Left lobe of liver (tissue), 2 donors: Measurements from ENCODE around the gene PSMD13. TPM values are rescaled to one million over a fixed set of nuclear protein-coding genes. Genes with fewer than 3 reads are reported as not detected.
"Not testable (repeated sequence)": the region's sequence is repeated elsewhere in the genome, so short reads cannot be mapped to it uniquely, and the experiment has no call there.

ENCODE experiments used
- ATAC-seq: fragments of 200-7000 bp; cut with Tn5 transposase; one replicate; pipeline ENCODE4 v1.9.1; 2020; ENCODE audit warnings: mild to moderate bottlenecking, moderate library complexity
- DNase-seq: peaks from one replicate; pipeline ENCODE4 v3.0.0-alpha.2; 2020; ENCODE audit warnings: low spot score
- total RNA-seq: library from RNA; stranded (reverse); gene quantifications from one replicate; pipeline ENCODE4 v1.2.1, GENCODE V29; 2021
- donor health status: DM: no; HTN: no; CAD: no; lungs with moderate emphysema.
- donor health status: DM: no; HTN: yes; CAD: no.

PSMD13 gene
- total RNA-seq: 49.5 TPM

GRCh38 chr11:236774-237767, at the start of gene PSMD13:
Gene PSMD13 (plus strand): TSS chr11:236976. CDS start chr11:237050, 74 bp downstream.
- ATAC-seq (peak; percentile 90), DNase-seq (peak; percentile 88)

- DNase-seq (peak; percentile 46), ATAC-seq (peak; percentile 35)
Observed at GRCh38 chr11:189200-189783, 47.5 kb upstream of the PSMD13 start.

- ATAC-seq (peak; percentile 76), DNase-seq (peak; percentile 53)
Observed at GRCh38 chr11:189843-190311, 46.9 kb upstream of the PSMD13 start.

- DNase-seq, ATAC-seq: not testable (repeated sequence)
Observed at GRCh38 chr11:190546-190945, 46.2 kb upstream of the PSMD13 start.

- ATAC-seq: peak; percentile 79
Observed at GRCh38 chr11:191490-192478, 45.0 kb upstream of the PSMD13 start.

GRCh38 chr11:192674-193128, 44.1 kb upstream of the PSMD13 start, which contains the start of gene SCGB1C1:
Gene SCGB1C1 (plus strand): TSS chr11:193078. CDS start chr11:193100, 22 bp downstream.
- not testable (repeated sequence) for ATAC-seq, DNase-seq

More at GRCh38 chr11:191490-192478, 45.0 kb upstream of the PSMD13 start:
- DNase-seq: not testable (repeated sequence)

- DNase-seq: peak; percentile 43
- ATAC-seq: peak; percentile 15
Observed at GRCh38 chr11:193481-193880, 43.3 kb upstream of the PSMD13 start.

- ATAC-seq (no peak), DNase-seq (peak; percentile 41)
Observed at GRCh38 chr11:196786-197731, 39.7 kb upstream of the PSMD13 start.

GRCh38 chr11:197741-198235, 39.0 kb upstream of the PSMD13 start:
- ATAC-seq (no peak), DNase-seq (no peak)

GRCh38 chr11:198236-198806, 38.5 kb upstream of the PSMD13 start:
- DNase-seq: peak; percentile 44
- no peak for ATAC-seq

GRCh38 chr11:199004-199581, 37.7 kb upstream of the PSMD13 start:
- DNase-seq (peak; percentile 45), ATAC-seq (no peak)

GRCh38 chr11:199782-200181, 37.0 kb upstream of the PSMD13 start:
- DNase-seq: peak; percentile 44
- peak; percentile 32 for ATAC-seq

GRCh38 chr11:200224-201003, 36.4 kb upstream of the PSMD13 start:
- peak; percentile 42 for DNase-seq

GRCh38 chr11:201966-202365, 34.8 kb upstream of the PSMD13 start:
- no peak for DNase-seq
- ATAC-seq: no peak

More at GRCh38 chr11:200224-201003, 36.4 kb upstream of the PSMD13 start:
- no peak for ATAC-seq

- DNase-seq (peak; percentile 35), ATAC-seq (no peak)
Observed at GRCh38 chr11:202490-202889, 34.3 kb upstream of the PSMD13 start.

- DNase-seq: peak; percentile 41
- ATAC-seq: no peak
Observed at GRCh38 chr11:203056-203944, 33.5 kb upstream of the PSMD13 start.
